Activated CD4-positive, alpha-beta T cell treated with anti-CD3 and anti-CD28 coated beads for 36 hours (primary cell): ENCODE results near the gene NR2E1. TPM values are rescaled to one million over a fixed set of nuclear protein-coding genes. Genes with fewer than 3 reads are reported as not detected.

Experiments used
- ATAC-seq: fragments of 200-7000 bp; cut with Tn5 transposase; one replicate; pipeline ENCODE4 v1.10.0; 2021; ENCODE audit warnings: mild to moderate bottlenecking, moderate library complexity
- CTCF ChIA-PET: fragments of 350-600 bp; sonication (Branson Sonifier 250); formaldehyde crosslinking; loops from one replicate; lab custom pipeline; 2021; ENCODE audit warnings: antibody characterized with exemption; lab: Charles Lee
- POLR2A ChIA-PET: fragments of 350-600 bp; sonication (Branson Sonifier 250); formaldehyde crosslinking; loops from one replicate; lab custom pipeline; 2021; ENCODE audit warnings: antibody characterized with exemption, inconsistent platforms; lab: Charles Lee
- DNase-seq: peaks from one replicate; pipeline ENCODE4 v3.0.0-alpha.2; 2020
- H3K27ac Mint-ChIP-seq: one replicate; pipeline ENCODE4 v1.8.0; 2021; ENCODE audit warnings: mixed read lengths
- H3K27me3 Mint-ChIP-seq: one replicate; pipeline ENCODE4 v1.8.0; 2021; ENCODE audit warnings: mixed read lengths
- H3K36me3 Mint-ChIP-seq: one replicate; pipeline ENCODE4 v1.8.0; 2021; ENCODE audit warnings: low read depth, mixed read lengths
- H3K4me1 Mint-ChIP-seq: one replicate; pipeline ENCODE4 v1.8.0; 2021; ENCODE audit warnings: mixed read lengths
- H3K4me3 Mint-ChIP-seq: one replicate; pipeline ENCODE4 v1.8.0; 2021; ENCODE audit warnings: mild to moderate bottlenecking, moderate library complexity, mixed read lengths
- H3K9me3 Mint-ChIP-seq: one replicate; pipeline ENCODE4 v1.8.0; 2021; ENCODE audit warnings: low read depth, mixed read lengths
- intact Hi-C, 2 experiments: fragments of 100-400 bp; cut with DNase I in 1 of 2; cut with micrococcal nuclease in 1 of 2; formaldehyde crosslinking; loops; one replicate each; pipeline versions ENCODE4 v1.14.2 to v1.15.1; 2022 to 2024; cut with DNase I, micrococcal nuclease
- total RNA-seq, 2 experiments: library from RNA; stranded (reverse); gene quantifications; one replicate each; pipeline ENCODE4 v1.2.3, GENCODE V29; 2021

The NR2E1 gene
- not detected for total RNA-seq

DNA sequence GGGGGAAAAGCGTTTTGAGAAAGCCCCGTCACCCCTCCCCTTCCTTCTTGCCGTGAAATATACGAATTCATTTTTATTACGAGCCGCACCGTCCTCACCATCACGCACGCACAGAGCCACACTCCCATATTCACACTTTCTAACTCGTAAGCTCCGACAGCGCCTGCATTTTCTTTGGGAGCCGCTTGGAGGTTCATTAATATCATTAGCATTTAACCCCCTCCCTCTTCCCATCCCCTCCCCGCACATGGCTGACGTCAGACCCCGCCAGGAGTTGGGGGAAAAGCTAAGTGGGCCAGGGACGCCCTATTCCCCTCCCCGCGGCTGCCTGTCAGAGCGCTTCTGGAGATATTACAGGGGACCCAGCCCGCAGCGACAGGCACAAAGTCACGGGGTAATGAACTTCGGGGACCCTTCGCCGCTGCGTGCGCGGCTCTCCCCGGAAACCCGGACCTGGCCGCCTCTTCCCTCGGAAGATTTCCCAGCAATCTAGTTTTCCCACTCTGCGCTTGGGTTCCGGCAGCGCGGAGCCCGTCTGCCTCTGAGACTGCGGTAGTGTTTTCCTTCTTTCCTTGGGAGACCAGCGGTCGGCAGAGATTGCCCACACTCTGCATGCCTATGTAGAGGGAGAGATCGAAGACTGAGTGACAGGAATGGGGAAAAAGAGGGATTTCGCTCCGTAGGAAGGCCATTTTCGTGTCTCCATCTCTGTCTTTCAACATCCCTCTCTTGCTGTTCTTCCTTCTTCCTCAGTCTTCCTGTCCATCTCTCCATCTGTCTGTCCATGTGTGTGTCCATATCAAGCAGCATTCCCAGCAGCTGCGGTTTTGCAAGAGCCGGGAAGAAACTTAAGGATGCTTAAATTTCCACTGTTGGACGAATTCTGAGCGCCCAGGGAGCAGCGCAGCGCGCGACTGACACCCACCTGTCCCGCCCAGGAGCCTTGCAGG lies at the start of gene NR2E1:
TSS of gene NR2E1 (plus strand) at position 309 of the 950 bp plus-strand sequence. CDS start 744 bp downstream, outside the sequence.
- CTCF ChIA-PET: interaction anchor here (1.1 kb wide), 1 partner anchor 14 kb away, joined by 3 read pairs; no protein-coding TSS in a partner anchor
- POLR2A ChIA-PET: no interaction called here
- H3K4me1 Mint-ChIP-seq: peaks cover 39% of the 10 kb centered on the region

DNA sequence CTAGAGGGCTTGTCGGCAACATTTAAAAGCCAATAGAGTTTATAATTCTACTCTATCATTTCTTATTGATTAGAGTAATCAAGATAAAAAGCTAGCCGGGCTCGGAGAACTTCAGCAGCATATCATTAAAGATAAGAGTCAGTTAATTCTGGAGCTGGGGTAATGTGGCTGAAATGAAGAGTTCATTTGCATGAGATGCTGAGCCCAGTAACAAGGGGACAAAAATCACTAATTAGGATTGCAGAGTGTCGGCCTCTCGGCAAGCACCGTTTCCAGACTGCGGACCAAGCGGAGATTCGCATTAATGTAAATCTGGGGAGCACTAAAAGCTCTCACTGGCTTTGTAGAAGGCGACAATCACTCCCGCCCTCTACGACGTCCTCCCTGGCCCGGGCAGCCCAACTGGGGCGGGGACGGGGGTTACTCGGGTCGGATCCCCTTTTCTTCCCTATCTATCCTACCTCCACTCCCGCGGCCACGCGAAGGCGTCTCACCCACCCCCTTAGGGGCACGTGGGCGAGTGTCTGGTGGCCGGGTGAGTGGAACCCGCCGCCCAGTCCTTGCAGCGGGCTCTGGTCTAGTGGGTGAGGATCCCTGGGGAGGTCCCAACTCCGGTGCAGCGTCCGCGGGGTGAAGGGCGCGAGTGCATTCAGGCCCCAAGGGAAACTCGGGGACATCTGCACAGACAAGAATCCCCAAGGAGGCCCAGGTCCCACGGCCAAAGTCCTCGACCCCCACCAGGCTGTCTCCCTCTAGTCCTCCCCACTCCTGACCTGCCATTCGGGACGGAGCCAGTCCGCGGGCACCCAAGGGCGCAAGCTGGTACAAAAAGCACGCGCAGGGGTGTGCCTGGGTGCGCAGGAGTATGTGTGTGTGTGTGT lies 49.0 kb upstream of the NR2E1 start:
- Mint-ChIP-seq H3K27ac (no peak overlapping the region), H3K4me1 (peaks cover 51% of the 10 kb centered on the region), H3K27me3 (peaks cover 85% of the 10 kb centered on the region), H3K4me3 (peak overlapping the region; percentile 65), H3K36me3 (no peaks in the 10 kb centered on the region), H3K9me3 (no peaks in the 10 kb centered on the region)
- CTCF ChIA-PET: interaction anchor here (0.6 to 0.9 kb wide), 4 partner anchors 18 to 984 kb away, joined by 3 read pairs; no protein-coding TSS in a partner anchor
- intact Hi-C loops: loop anchor here (2.0 to 10.0 kb wide), 3 partner anchors 50 to 331 kb away; partner anchors contain the start of gene NR2E1 (in 1 of the 2)
- POLR2A ChIA-PET: interaction anchor here (0.6 to 0.9 kb wide), 2 partner anchors 48 to 376 kb away, joined by 3 read pairs; no protein-coding TSS in a partner anchor
- ATAC-seq (no peak), DNase-seq (peak; percentile 9)

More for the DNA sequence above, at the start of gene NR2E1:
- H3K4me3 Mint-ChIP-seq: peak within 1 kb of the TSS; percentile 16
- H3K36me3 Mint-ChIP-seq: no peaks in the 10 kb centered on the region
- ATAC-seq (no peak), DNase-seq (no peak)
- peaks cover 83% of the 10 kb centered on the region for H3K27me3 Mint-ChIP-seq
- H3K9me3 Mint-ChIP-seq: no peaks in the 10 kb centered on the region
- intact Hi-C loops: loop anchor here (1.0 to 5.0 kb wide), 3 partner anchors 49 to 679 kb away; no protein-coding TSS in a partner anchor
- no peak within 1 kb of the TSS for H3K27ac Mint-ChIP-seq

DNA sequence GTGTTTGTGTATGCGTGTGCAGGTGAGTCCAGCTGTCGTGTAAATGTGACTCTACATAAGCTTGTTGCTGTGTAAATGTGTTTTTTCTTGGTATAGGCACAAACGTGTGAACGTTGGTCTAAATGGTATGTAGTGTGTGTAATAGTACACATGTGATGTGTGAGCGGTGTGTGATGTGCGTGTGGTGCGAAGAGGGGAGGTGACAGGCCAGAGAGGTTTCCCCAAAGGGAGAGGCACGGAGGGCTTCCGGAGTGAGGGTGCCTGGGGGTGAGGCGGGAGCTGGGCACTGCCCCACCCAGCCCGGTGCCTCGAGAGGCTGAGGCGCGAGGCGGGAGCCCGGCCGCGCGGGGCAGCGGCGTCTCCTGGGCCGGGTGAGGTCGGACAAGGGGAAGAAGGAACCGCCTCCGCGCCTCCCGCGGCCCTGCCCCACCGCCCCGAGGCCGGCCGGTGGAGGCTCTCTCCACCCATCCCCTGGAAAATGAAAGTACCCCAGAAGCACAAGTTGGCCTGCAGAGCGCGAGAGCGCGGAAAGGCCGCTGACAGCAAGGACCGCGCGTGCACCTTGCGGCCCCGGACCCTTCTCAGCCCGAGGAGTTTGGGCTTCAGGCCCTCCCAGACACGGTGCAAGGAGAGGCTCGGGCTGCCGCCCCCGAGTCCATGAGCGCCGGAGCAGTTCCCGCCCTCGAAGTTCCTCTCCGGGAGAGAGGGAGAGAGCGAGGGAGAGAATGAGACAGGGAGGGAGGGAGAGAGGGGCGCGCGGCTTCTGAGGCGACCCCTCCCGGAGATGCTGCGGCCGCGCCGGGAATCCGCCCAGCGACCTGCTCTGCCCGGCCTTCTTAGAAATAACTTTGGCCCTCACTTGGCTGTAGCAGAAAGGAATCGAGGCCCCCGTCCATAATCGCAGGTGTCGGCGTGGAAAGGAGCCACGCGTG lies 48.1 kb upstream of the NR2E1 start:
- ChIA-PET CTCF (interaction anchor here (0.6 kb wide), 1 partner anchor 445 kb away, joined by 4 read pairs; no protein-coding TSS in a partner anchor), POLR2A (interaction anchor here (0.6 to 0.9 kb wide), 2 partner anchors 47 to 377 kb away, joined by 3 read pairs; no protein-coding TSS in a partner anchor)
- Mint-ChIP-seq H3K27me3 (peaks cover 83% of the 10 kb centered on the region), H3K4me3 (peak overlapping the region; percentile 65), H3K9me3 (no peaks in the 10 kb centered on the region), H3K36me3 (no peaks in the 10 kb centered on the region), H3K4me1 (peaks cover 51% of the 10 kb centered on the region), H3K27ac (no peak overlapping the region)
- ATAC-seq (peak; percentile 20), DNase-seq (peak; percentile 40)
- intact Hi-C loops: loop anchor here (2.0 to 10.0 kb wide), 4 partner anchors 39 to 330 kb away; partner anchors contain the start of gene NR2E1 (in 1 of the 2)

DNA sequence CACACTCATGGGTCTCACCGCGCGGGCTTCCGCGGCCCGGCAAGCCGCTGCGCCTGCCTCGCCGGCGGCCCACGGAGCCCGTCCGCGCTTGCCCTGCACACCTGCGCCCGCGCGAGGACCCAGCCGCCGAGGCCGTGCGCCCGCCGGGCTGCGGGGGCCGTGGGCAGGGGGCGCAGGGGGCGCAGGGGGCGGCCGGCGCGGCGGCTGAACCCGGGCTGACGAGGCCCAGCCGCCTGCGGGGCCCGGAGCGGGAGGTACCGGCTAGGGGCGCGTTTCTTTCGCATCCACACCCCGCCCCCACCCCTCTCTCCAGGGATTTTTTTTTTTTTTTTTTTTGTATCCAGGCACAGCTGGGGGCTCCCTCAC lies 47.5 kb upstream of the NR2E1 start:
- Mint-ChIP-seq H3K9me3 (no peaks in the 10 kb centered on the region), H3K4me1 (peaks cover 50% of the 10 kb centered on the region), H3K27ac (no peak overlapping the region), H3K36me3 (no peaks in the 10 kb centered on the region), H3K27me3 (peaks cover 82% of the 10 kb centered on the region), H3K4me3 (peak overlapping the region; percentile 65)
- CTCF ChIA-PET: interaction anchor here (0.6 to 0.7 kb wide), 3 partner anchors 9 to 20 kb away, joined by 3 to 4 read pairs (median 3); no protein-coding TSS in a partner anchor
- peak; percentile 6 for DNase-seq
- ATAC-seq: no peak
- POLR2A ChIA-PET: no interaction called here
- intact Hi-C loops: loop anchor here in 1 of 2 experiments (2.0 to 10.0 kb wide), 3 partner anchors 38 to 329 kb away; no protein-coding TSS in a partner anchor

DNA sequence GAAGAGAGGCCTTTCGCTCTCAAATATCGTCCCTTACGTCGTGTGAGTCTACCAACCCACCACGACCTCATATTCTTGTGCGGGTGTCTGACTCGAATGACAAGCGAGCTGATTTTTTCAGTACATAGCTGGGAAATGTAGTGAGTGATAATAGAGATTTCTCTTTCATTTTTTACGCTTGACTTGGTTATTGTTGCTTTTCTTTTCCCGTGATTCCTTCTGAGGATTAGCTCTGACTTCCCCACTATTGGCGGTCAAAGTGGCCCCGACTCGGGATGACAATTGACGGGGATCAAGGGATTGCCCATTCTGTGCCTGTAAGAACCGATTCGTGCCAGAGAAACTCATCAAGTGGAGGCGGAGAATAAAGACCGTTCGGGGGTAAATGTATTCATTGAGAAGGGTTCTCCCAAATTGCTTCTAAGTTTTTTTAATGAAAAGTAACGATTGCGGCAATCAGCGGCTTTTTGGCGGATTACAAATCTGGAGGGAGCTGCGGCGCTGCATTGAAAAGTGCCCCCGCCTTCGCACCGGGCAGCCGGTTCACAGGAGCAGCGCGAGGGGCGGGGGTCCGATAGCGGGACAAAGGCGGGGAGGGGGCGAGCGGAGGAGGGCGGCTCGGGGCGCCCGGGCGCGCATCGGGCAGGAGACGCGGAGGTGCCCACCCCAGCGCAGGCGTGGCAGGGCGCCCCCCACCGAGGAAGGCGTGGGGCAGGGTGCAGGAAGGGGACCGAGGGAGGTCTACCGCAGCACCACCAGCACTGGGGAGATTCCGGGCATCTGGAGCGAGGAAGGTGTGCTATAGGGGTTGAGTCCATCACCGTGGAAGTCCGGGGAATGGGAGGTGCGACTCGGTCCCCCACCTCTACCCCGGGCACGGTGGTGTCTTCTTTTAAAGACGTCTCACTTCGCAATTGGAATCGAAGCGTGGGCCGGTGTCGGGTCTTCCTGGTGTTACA lies 46.7 kb upstream of the NR2E1 start:
- intact Hi-C loops: loop anchor here in 1 of 2 experiments (2.0 to 10.0 kb wide), 3 partner anchors 38 to 328 kb away; no protein-coding TSS in a partner anchor
- ChIA-PET POLR2A (interaction anchor here (0.5 kb wide), 1 partner anchor 326 kb away, joined by 3 read pairs; no protein-coding TSS in a partner anchor), CTCF (interaction anchor here (0.6 to 1.4 kb wide), 5 partner anchors 8 to 408 kb away, joined by 3 to 4 read pairs (median 4); no protein-coding TSS in a partner anchor)
- Mint-ChIP-seq H3K27ac (no peak overlapping the region), H3K9me3 (no peaks in the 10 kb centered on the region), H3K36me3 (no peaks in the 10 kb centered on the region), H3K27me3 (peaks cover 81% of the 10 kb centered on the region), H3K4me1 (peaks cover 43% of the 10 kb centered on the region), H3K4me3 (peak overlapping the region; percentile 43)
- DNase-seq (peak; percentile 39), ATAC-seq (no peak)

GRCh38 chr6:108119769-108120141 lies 46.1 kb upstream of the NR2E1 start:
- Mint-ChIP-seq H3K27me3 (peaks cover 81% of the 10 kb centered on the region), H3K36me3 (no peaks in the 10 kb centered on the region), H3K9me3 (no peaks in the 10 kb centered on the region), H3K4me1 (peaks cover 37% of the 10 kb centered on the region), H3K4me3 (peak overlapping the region; percentile 35), H3K27ac (no peak overlapping the region)
- intact Hi-C loops: loop anchor here in 1 of 2 experiments (2.0 to 10.0 kb wide), 3 partner anchors 37 to 328 kb away; no protein-coding TSS in a partner anchor
- DNase-seq (peak; percentile 10), ATAC-seq (no peak)
- POLR2A ChIA-PET: no interaction called here
- CTCF ChIA-PET: interaction anchor here (1.4 kb wide), 1 partner anchor 9 kb away, joined by 4 read pairs; no protein-coding TSS in a partner anchor

DNA sequence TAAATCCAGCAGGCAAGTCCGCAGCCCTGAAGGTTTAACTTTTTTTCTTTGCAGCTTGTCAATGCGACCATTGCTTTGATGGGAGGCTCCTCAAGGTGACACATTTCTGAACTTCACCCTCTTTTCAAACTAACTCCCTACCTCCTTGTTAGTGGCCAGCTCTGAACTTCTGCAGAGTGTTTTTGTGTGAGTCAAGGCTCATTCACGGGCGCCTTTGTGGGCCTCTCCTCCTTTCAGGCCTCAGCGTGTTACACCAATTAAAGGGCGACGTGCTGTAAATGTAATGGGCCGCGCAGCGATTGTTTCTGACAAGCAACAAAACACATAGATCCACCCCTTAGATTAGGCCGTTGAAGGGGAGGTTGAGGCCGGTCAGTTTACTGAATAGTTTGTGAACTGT lies 45.5 kb upstream of the NR2E1 start:
- H3K36me3 Mint-ChIP-seq: no peaks in the 10 kb centered on the region
- ATAC-seq (peak; percentile 32), DNase-seq (peak; percentile 28)
- ChIA-PET CTCF (interaction anchor here (0.6 to 1.4 kb wide), 3 partner anchors 10 to 1067 kb away, joined by 4 read pairs; no protein-coding TSS in a partner anchor), POLR2A (interaction anchor here (0.6 kb wide), 1 partner anchor 13 kb away, joined by 3 read pairs; no protein-coding TSS in a partner anchor)
- H3K27me3 Mint-ChIP-seq: peaks cover 81% of the 10 kb centered on the region
- H3K9me3 Mint-ChIP-seq: no peaks in the 10 kb centered on the region
- H3K27ac Mint-ChIP-seq: no peak overlapping the region
- peaks cover 31% of the 10 kb centered on the region for H3K4me1 Mint-ChIP-seq
- no peak overlapping the region for H3K4me3 Mint-ChIP-seq
- intact Hi-C loops: no loop called here

DNA sequence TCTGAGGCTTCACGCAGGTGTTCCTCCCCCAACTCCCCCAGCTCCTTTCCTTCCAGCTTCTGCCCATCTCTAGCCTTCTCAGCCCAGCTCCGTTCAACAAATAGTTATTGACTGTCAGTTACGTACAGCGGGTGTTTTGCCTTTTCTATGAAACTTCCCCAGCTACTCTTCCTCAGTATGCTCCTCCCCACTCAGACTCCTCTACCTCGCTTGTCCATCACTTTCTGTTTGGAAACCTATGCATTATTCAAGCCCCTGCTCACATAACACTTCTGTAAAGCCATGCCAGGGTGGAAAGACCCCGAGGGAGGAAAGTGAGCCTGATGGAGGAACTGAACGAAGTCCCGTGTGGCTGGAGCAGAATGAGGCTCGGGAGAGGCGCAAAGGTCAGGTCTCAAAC lies 44.2 kb upstream of the NR2E1 start:
- no peak for DNase-seq
- ChIA-PET POLR2A (interaction anchor here (0.5 kb wide), 1 partner anchor 298 kb away, joined by 6 read pairs; no protein-coding TSS in a partner anchor), CTCF (interaction anchor here (0.6 to 1.0 kb wide), 4 partner anchors 9 to 42 kb away, joined by 3 to 5 read pairs (median 3); no protein-coding TSS in a partner anchor)
- no peak for ATAC-seq
- Mint-ChIP-seq H3K27ac (no peak overlapping the region), H3K4me3 (no peak overlapping the region), H3K4me1 (peaks cover 21% of the 10 kb centered on the region), H3K9me3 (no peaks in the 10 kb centered on the region), H3K36me3 (no peaks in the 10 kb centered on the region), H3K27me3 (peaks cover 80% of the 10 kb centered on the region)
- intact Hi-C loops: no loop called here

- DNase-seq (no peak), ATAC-seq (no peak)
- Mint-ChIP-seq H3K36me3 (no peaks in the 10 kb centered on the region), H3K27ac (no peak overlapping the region), H3K4me1 (peaks cover 12% of the 10 kb centered on the region), H3K9me3 (no peaks in the 10 kb centered on the region), H3K4me3 (no peak overlapping the region), H3K27me3 (peaks cover 76% of the 10 kb centered on the region)
- ChIA-PET POLR2A (no interaction called here), CTCF (interaction anchor here (0.7 kb wide), 2 partner anchors 46 to 429 kb away, joined by 3 read pairs; no protein-coding TSS in a partner anchor)
- intact Hi-C loops: no loop called here
Measured at GRCh38 chr6:108123481-108123929, 42.3 kb upstream of the NR2E1 start.
